Activated B cell treated with CpG ODN at 0.5 μM for 24 hours (primary cell): Measurements from ENCODE around the gene OTUD1. TPM values are rescaled to one million over a fixed set of nuclear protein-coding genes. Genes with fewer than 3 reads are reported as not detected.

Experiments used
- ATAC-seq: fragments of 200-7000 bp; cut with Tn5 transposase; one replicate; pipeline ENCODE4 v1.10.0; 2021; ENCODE audit warnings: low read depth, mild to moderate bottlenecking, moderate library complexity
- CTCF ChIA-PET: fragments of 350-600 bp; sonication (Branson Sonifier 250); formaldehyde crosslinking; loops from one replicate; lab custom pipeline; 2021; ENCODE audit warnings: antibody characterized with exemption; lab: Charles Lee
- POLR2A ChIA-PET: fragments of 350-600 bp; sonication (Branson Sonifier 250); formaldehyde crosslinking; loops from one replicate; lab custom pipeline; 2021; ENCODE audit warnings: antibody characterized with exemption; lab: Charles Lee
- DNase-seq: peaks from one replicate; pipeline ENCODE4 v3.0.0; 2022
- H3K27ac Mint-ChIP-seq: one replicate; pipeline ENCODE4 v1.8.0; 2020; ENCODE audit warnings: mixed read lengths
- H3K27me3 Mint-ChIP-seq: one replicate; pipeline ENCODE4 v1.8.0; 2021; ENCODE audit warnings: mixed read lengths
- H3K36me3 Mint-ChIP-seq: one replicate; pipeline ENCODE4 v1.8.0; 2021; ENCODE audit warnings: low read depth, mixed read lengths
- H3K4me1 Mint-ChIP-seq: one replicate; pipeline ENCODE4 v1.8.0; 2021; ENCODE audit warnings: mixed read lengths
- H3K4me3 Mint-ChIP-seq: one replicate; pipeline ENCODE4 v1.8.0; 2020; ENCODE audit warnings: mild to moderate bottlenecking, mixed read lengths
- H3K9me3 Mint-ChIP-seq: one replicate; pipeline ENCODE4 v1.8.0; 2020; ENCODE audit warnings: mixed read lengths
- intact Hi-C: fragments of 100-400 bp; cut with micrococcal nuclease; formaldehyde crosslinking; loops from one replicate; pipeline ENCODE4 v1.15.1; 2024
- total RNA-seq: library from RNA; stranded (reverse); gene quantifications from 2 replicates; pipeline ENCODE4 v1.2.3, GENCODE V29; 2022
- TF ChIP-seq, protein P1 (sequence below): fragments of 200-600 bp; IDR thresholded peaks from one replicate; pipeline ENCODE4 v1.8.0; 2022; ENCODE audit warnings: antibody characterized with exemption, mild to moderate bottlenecking

OTUD1 gene
- total RNA-seq, 1 donor from 2014 or later: 21.0 TPM

DNA sequence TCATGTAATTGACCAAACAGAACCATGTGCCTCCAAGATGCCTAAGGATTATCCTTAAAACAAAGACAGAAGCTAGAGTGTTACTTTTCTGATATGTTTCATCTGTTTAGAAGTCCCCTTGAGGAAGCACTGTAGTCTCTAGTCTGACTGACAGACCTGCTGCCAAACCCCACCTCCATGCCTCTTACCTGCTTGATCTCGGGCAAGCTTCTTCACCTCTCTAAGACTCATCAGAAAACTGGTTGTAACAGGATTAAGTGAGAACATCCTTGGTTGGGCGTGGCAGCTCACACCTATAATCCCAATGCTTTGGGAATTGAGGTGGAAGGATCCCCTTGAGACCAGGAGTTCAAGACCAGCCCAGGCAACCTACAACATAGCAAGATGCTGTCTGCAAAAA is 42.2 kb upstream of the OTUD1 start:
- TF ChIP-seq, protein P1, sequence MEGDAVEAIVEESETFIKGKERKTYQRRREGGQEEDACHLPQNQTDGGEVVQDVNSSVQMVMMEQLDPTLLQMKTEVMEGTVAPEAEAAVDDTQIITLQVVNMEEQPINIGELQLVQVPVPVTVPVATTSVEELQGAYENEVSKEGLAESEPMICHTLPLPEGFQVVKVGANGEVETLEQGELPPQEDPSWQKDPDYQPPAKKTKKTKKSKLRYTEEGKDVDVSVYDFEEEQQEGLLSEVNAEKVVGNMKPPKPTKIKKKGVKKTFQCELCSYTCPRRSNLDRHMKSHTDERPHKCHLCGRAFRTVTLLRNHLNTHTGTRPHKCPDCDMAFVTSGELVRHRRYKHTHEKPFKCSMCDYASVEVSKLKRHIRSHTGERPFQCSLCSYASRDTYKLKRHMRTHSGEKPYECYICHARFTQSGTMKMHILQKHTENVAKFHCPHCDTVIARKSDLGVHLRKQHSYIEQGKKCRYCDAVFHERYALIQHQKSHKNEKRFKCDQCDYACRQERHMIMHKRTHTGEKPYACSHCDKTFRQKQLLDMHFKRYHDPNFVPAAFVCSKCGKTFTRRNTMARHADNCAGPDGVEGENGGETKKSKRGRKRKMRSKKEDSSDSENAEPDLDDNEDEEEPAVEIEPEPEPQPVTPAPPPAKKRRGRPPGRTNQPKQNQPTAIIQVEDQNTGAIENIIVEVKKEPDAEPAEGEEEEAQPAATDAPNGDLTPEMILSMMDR: no peak
- Mint-ChIP-seq H3K9me3 (no peaks in the 10 kb centered on the region), H3K4me3 (no peak overlapping the region), H3K27me3 (no peaks in the 10 kb centered on the region), H3K27ac (no peak overlapping the region), H3K4me1 (no peaks in the 10 kb centered on the region), H3K36me3 (no peaks in the 10 kb centered on the region)
- CTCF ChIA-PET: no interaction called here
- no peak for ATAC-seq
- DNase-seq: no peak
- POLR2A ChIA-PET: interaction anchor here (0.7 kb wide), 1 partner anchor 125 kb away, joined by 3 read pairs; no protein-coding TSS in a partner anchor
- intact Hi-C loops: no loop called here

DNA sequence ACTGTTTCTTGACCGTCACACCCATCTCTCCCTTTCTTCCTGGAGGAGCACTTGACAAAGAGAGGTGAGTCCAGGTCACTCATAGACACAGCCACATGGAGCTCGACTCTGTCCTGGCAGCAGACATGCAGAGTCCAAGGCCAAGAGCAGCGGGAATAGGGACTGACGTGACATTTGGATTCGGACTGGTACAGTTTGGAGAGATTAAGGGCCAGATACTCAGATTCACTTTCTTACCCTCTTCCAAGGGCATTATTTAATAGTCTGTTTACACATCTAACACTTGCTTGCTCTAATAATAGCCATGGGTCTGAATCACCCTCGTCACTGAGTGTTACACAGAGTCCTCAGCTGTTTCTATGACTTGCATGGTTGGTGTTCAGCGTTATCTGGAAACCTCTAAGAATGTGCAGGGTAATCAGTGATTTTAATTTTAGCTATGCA is 39.2 kb upstream of the OTUD1 start:
- POLR2A ChIA-PET: no interaction called here
- no peaks in the 10 kb centered on the region for H3K36me3 Mint-ChIP-seq
- no peak overlapping the region for H3K4me3 Mint-ChIP-seq
- DNase-seq (no peak), ATAC-seq (no peak)
- no peaks in the 10 kb centered on the region for H3K9me3 Mint-ChIP-seq
- no peak overlapping the region for H3K27ac Mint-ChIP-seq
- intact Hi-C loops: no loop called here
- H3K4me1 Mint-ChIP-seq: no peaks in the 10 kb centered on the region
- CTCF ChIA-PET: no interaction called here
- TF ChIP-seq, protein P1: no peak
- H3K27me3 Mint-ChIP-seq: no peaks in the 10 kb centered on the region

DNA sequence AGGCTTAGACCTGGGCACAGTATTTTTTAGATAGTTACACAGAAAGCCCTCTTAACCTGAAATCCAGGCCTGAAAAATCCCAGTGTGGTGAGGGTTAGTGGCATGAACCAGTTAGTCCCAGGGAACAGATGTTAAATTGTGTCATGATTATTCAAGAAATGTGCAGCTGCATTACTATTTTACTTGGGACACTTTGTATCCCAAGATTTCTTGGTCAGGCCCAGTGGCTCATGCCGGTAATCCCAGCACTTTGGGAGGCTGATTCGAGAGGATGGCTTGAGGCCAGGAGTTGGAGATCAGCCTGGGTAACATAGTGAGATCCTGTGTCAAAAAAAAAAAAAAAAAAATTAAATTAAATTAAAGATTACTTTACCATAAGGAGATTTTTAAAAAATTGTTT is 36.0 kb upstream of the OTUD1 start:
- no peak overlapping the region for H3K27ac Mint-ChIP-seq

DNA sequence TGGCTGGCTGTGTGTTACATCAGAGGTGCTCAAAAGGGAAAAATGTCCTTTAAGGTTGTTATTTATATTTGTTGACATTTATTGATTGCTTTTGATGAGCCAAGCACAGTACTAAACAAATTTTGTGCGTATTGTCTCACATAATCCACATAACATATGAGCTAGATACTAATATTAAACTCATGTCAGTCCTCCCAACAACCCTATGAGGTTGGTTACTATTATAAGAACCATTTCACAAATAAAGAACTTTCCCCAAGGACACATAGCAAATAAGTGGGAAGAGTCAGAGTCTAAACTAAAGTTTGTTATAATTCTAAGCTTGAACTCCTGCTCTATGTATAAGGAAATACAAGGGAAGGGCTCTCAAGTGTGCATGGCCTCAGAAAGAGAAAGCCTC is 35.6 kb upstream of the OTUD1 start:
- POLR2A ChIA-PET: no interaction called here
- TF ChIP-seq, protein P1: no peak
- no peaks in the 10 kb centered on the region for H3K4me1 Mint-ChIP-seq
- CTCF ChIA-PET: no interaction called here
- H3K27me3 Mint-ChIP-seq: no peaks in the 10 kb centered on the region
- intact Hi-C loops: no loop called here
- no peak overlapping the region for H3K4me3 Mint-ChIP-seq
- no peak for DNase-seq
- no peak overlapping the region for H3K27ac Mint-ChIP-seq
- no peaks in the 10 kb centered on the region for H3K36me3 Mint-ChIP-seq
- H3K9me3 Mint-ChIP-seq: no peaks in the 10 kb centered on the region
- no peak for ATAC-seq

More for the DNA sequence above, 36.0 kb upstream of the OTUD1 start:
- Mint-ChIP-seq H3K27me3 (no peaks in the 10 kb centered on the region), H3K9me3 (no peaks in the 10 kb centered on the region), H3K4me3 (no peak overlapping the region), H3K36me3 (no peaks in the 10 kb centered on the region), H3K4me1 (no peaks in the 10 kb centered on the region)
- no peak for ATAC-seq
- ChIA-PET CTCF (no interaction called here), POLR2A (no interaction called here)
- DNase-seq: no peak
- intact Hi-C loops: no loop called here
- TF ChIP-seq, protein P1: no peak

DNA sequence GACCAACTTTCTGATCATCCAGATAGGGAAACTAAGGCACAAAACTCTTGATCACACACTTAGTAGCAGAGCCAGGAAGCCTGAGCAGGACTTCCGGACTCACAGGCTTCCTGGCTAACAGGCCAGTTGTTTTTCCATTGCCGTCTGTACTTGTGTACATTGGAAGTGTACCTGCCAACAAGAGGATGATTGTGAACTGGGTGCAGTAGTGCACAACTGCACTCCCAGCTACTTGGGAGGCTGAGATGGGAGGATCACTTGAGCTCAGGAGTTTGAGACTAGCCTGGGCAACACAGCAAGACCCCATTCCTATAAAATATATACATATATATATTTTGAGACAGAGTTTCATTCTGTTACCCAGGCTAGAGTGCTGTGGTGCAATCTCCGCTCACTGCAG is 35.2 kb upstream of the OTUD1 start:
- intact Hi-C loops: no loop called here
- H3K4me3 Mint-ChIP-seq: no peak overlapping the region
- no peaks in the 10 kb centered on the region for H3K9me3 Mint-ChIP-seq
- ChIA-PET POLR2A (no interaction called here), CTCF (no interaction called here)
- H3K4me1 Mint-ChIP-seq: no peaks in the 10 kb centered on the region
- no peak for DNase-seq
- no peaks in the 10 kb centered on the region for H3K27me3 Mint-ChIP-seq
- ATAC-seq: no peak
- no peaks in the 10 kb centered on the region for H3K36me3 Mint-ChIP-seq
- TF ChIP-seq, protein P1: no peak
- H3K27ac Mint-ChIP-seq: no peak overlapping the region
